Measurements from ENCODE around the gene DNAJC3. TPM values are rescaled to one million over a fixed set of nuclear protein-coding genes. Genes with fewer than 3 reads are reported as not detected.

DNAJC3 gene
- total RNA-seq, 1 experiment from 2014 or later: 113 TPM

GRCh38 chr13:95740979-95741320, 64.0 kb downstream of the DNAJC3 start:
- intact Hi-C loops (cut with micrococcal nuclease): no loop called here
- ChIA-PET CTCF (interaction anchor here (0.8 kb wide), 1 partner anchor 93 kb away, joined by 3 read pairs; no protein-coding TSS in a partner anchor), POLR2A (interaction anchor here (1.2 kb wide), 1 partner anchor 64 kb away, joined by 3 read pairs; the partner anchor contains the start of gene DNAJC3)
- DNase-seq (ENCODE audit: unreplicated experiment): no peak
- BruUV-seq (replicated peaks): no TSS peak
- Mint-ChIP-seq H3K27ac (ENCODE audit: low read depth, unreplicated experiment) (peak overlapping the region; percentile 15), H3K4me3 (ENCODE audit: unreplicated experiment) (no peak overlapping the region), H3K9me3 (ENCODE audit: unreplicated experiment) (peaks cover 7% of the 10 kb centered on the region), H3K4me1 (ENCODE audit: insufficient read depth, unreplicated experiment) (peaks cover 14% of the 10 kb centered on the region), H3K27me3 (ENCODE audit: insufficient read depth, unreplicated experiment) (no peaks in the 10 kb centered on the region), H3K36me3 (ENCODE audit: insufficient read depth, unreplicated experiment) (peaks cover 6% of the 10 kb centered on the region)
- no peak for TF ChIP-seq CTCF (IDR thresholded peaks at IDR 0.05; ENCODE audit: unreplicated experiment)

- peaks cover 6% of the 10 kb centered on the region for H3K36me3 Mint-ChIP-seq (ENCODE audit: insufficient read depth, unreplicated experiment)
- H3K4me3 Mint-ChIP-seq (ENCODE audit: unreplicated experiment): no peak overlapping the region
- POLR2A ChIA-PET: no interaction called here
- H3K27me3 Mint-ChIP-seq (ENCODE audit: insufficient read depth, unreplicated experiment): no peaks in the 10 kb centered on the region
- no TSS peak for BruUV-seq (replicated peaks)
- peak overlapping the region; percentile 15 for H3K27ac Mint-ChIP-seq (ENCODE audit: low read depth, unreplicated experiment)
- intact Hi-C loops (cut with micrococcal nuclease): no loop called here
- CTCF ChIA-PET: interaction anchor here (0.8 kb wide), 1 partner anchor 92 kb away, joined by 3 read pairs; no protein-coding TSS in a partner anchor
- peaks cover 7% of the 10 kb centered on the region for H3K9me3 Mint-ChIP-seq (ENCODE audit: unreplicated experiment)
- DNase-seq (ENCODE audit: unreplicated experiment): no peak
- no peak for TF ChIP-seq CTCF (IDR thresholded peaks at IDR 0.05; ENCODE audit: unreplicated experiment)
- peaks cover 14% of the 10 kb centered on the region for H3K4me1 Mint-ChIP-seq (ENCODE audit: insufficient read depth, unreplicated experiment)
Measured at GRCh38 chr13:95741584-95742563, 64.9 kb downstream of the DNAJC3 start.

GRCh38 chr13:95743192-95743591, 66.3 kb downstream of the DNAJC3 start:
- ChIA-PET CTCF (no interaction called here), POLR2A (interaction anchor here (0.6 kb wide), 1 partner anchor 334 kb away, joined by 5 read pairs; no protein-coding TSS in a partner anchor)
- BruUV-seq (replicated peaks): no TSS peak

More at GRCh38 chr13:95743192-95743591, 66.3 kb downstream of the DNAJC3 start:
- DNase-seq (ENCODE audit: unreplicated experiment): no peak
- Mint-ChIP-seq H3K36me3 (ENCODE audit: insufficient read depth, unreplicated experiment) (peaks cover 6% of the 10 kb centered on the region), H3K4me1 (ENCODE audit: insufficient read depth, unreplicated experiment) (peaks cover 23% of the 10 kb centered on the region), H3K4me3 (ENCODE audit: unreplicated experiment) (no peak overlapping the region), H3K27ac (ENCODE audit: low read depth, unreplicated experiment) (no peak overlapping the region), H3K9me3 (ENCODE audit: unreplicated experiment) (peaks cover 7% of the 10 kb centered on the region), H3K27me3 (ENCODE audit: insufficient read depth, unreplicated experiment) (no peaks in the 10 kb centered on the region)
- intact Hi-C loops (cut with micrococcal nuclease): no loop called here
- no peak for TF ChIP-seq CTCF (IDR thresholded peaks at IDR 0.05; ENCODE audit: unreplicated experiment)
